Activated naive CD8-positive, alpha-beta T cell treated with anti-CD3 and anti-CD28 coated beads, Interleukin-2, amount 50 U/mL, for 16 hours (primary cell): ENCODE data around the gene CHMP1B.

ENCODE experiments used
- DNase-seq: peaks from one replicate; pipeline ENCODE4 v3.0.0-alpha.2; 2020; ENCODE audit warnings: low read depth, low spot score

CHMP1B gene

DNA sequence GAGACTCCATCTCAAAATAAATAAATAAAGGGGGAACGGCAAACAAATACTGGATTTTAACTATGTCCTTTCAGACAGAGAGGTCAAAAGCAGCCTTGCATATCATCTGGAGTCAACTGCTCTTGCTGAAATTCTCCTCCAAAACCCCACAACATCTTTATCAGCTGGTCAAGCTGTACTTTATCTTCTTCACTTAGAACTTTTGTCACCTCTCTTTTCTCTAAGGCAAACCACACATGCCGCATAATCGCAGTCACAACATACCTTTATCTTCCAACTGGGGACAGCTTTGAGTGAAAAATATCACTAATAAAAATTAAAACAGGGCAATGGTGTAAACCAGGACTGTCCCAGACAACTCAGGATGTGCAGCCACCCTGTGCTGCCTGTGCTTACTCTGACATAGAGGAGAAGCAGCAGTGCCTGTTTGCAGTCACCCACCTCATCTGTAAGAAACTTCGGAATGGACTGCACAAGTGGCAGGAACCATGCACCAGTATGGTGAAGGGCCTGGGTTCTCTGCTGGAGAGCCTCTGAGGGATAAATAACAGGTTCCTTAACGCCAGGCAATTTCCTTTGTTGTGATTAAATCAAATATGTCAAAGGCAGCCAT, 50.7 kb downstream of the CHMP1B start:
- DNase-seq = no peak

GRCh38 chr18:11902522-11903292, 51.5 kb downstream of the CHMP1B start:
- no peak for DNase-seq
